H9 (cell line): ENCODE data around the gene CABLES1. TPM values are rescaled to one million over a fixed set of nuclear protein-coding genes. Genes with fewer than 3 reads are reported as not detected.

Source experiments
- DNase-seq: peaks from one replicate; pipeline ENCODE4 v3.0.0-alpha.2; 2017
- H2AFZ ChIP-seq: one replicate; pipeline ENCODE4 v1.6.1; 2013; ENCODE audit warnings: mild to moderate bottlenecking, low read length, control low read depth, moderate library complexity
- H2AK5ac ChIP-seq: 2 replicates; pipeline ENCODE4 v1.6.1; 2013; ENCODE audit warnings: low read length, control low read depth, mixed read lengths; ENCODE audit not compliant: insufficient read length
- H2BK120ac ChIP-seq: one replicate; pipeline ENCODE4 v1.6.1; 2013; ENCODE audit warnings: low read depth, mild to moderate bottlenecking, low read length, control low read depth, inconsistent platforms; ENCODE audit not compliant: poor library complexity, severe bottlenecking
- H2BK12ac ChIP-seq: 2 replicates; pipeline ENCODE4 v1.6.1; 2013; ENCODE audit warnings: low read length, control low read depth, mixed read lengths, low read depth; ENCODE audit not compliant: insufficient read length
- H2BK15ac ChIP-seq: 2 replicates; pipeline ENCODE4 v1.6.1; 2013; ENCODE audit warnings: low read depth, low read length, control low read depth
- H2BK20ac ChIP-seq: one replicate; pipeline ENCODE4 v1.6.1; 2013; ENCODE audit warnings: low read depth, mild to moderate bottlenecking, low read length, control low read depth, inconsistent platforms; ENCODE audit not compliant: poor library complexity, severe bottlenecking
- H2BK5ac ChIP-seq: 2 replicates; pipeline ENCODE4 v1.6.1; 2013; ENCODE audit warnings: low read length, control low read depth, mixed read lengths; ENCODE audit not compliant: insufficient read length
- H3K14ac ChIP-seq: 2 replicates; pipeline ENCODE4 v1.6.1; 2013; ENCODE audit warnings: low read length, control low read depth; ENCODE audit not compliant: insufficient read depth
- H3K18ac ChIP-seq: 2 replicates; pipeline ENCODE4 v1.6.1; 2013; ENCODE audit warnings: low read depth, mild to moderate bottlenecking, mixed read lengths, low read length, control low read depth; ENCODE audit not compliant: insufficient read length
- H3K23ac ChIP-seq: 2 replicates; pipeline ENCODE4 v1.6.1; 2013; ENCODE audit warnings: low read length, control low read depth, mixed read lengths, low read depth; ENCODE audit not compliant: insufficient read length
- H3K23me2 ChIP-seq: 2 replicates; pipeline ENCODE4 v1.6.1; 2013; ENCODE audit warnings: low read depth, mild to moderate bottlenecking, mixed read lengths, low read length, control low read depth; ENCODE audit not compliant: insufficient read length, poor library complexity, severe bottlenecking
- H3K27ac ChIP-seq: 2 replicates; pipeline ENCODE4 v1.5.1; 2013; ENCODE audit warnings: low read length, control low read depth, mixed read lengths, low read depth; ENCODE audit not compliant: insufficient read length
- H3K27me3 ChIP-seq: 2 replicates; pipeline ENCODE4 v1.6.1; 2013; ENCODE audit warnings: low read length, control low read depth, inconsistent platforms; ENCODE audit not compliant: insufficient read depth
- H3K4ac ChIP-seq: 2 replicates; pipeline ENCODE4 v1.6.1; 2013; ENCODE audit warnings: low read depth, mild to moderate bottlenecking, control low read depth, inconsistent platforms, low read length, moderate library complexity
- H3K4me1 ChIP-seq: 2 replicates; pipeline ENCODE4 v1.6.1; 2013; ENCODE audit warnings: low read length, control low read depth, inconsistent platforms; ENCODE audit not compliant: insufficient read depth
- H3K4me2 ChIP-seq: 2 replicates; pipeline ENCODE4 v1.6.1; 2013; ENCODE audit warnings: low read length, control low read depth, mixed read lengths; ENCODE audit not compliant: insufficient read length, insufficient read depth
- H3K56ac ChIP-seq: 2 replicates; pipeline ENCODE4 v1.6.1; 2013; ENCODE audit warnings: low read depth, mild to moderate bottlenecking, mixed read lengths, low read length, control low read depth; ENCODE audit not compliant: insufficient read length
- H3K79me1 ChIP-seq: 2 replicates; pipeline ENCODE4 v1.6.1; 2013; ENCODE audit warnings: low read depth, mild to moderate bottlenecking, moderate library complexity, low read length, control low read depth, inconsistent platforms; ENCODE audit not compliant: insufficient read depth, poor library complexity, severe bottlenecking
- H3K79me2 ChIP-seq: 2 replicates; pipeline ENCODE4 v1.6.1; 2013; ENCODE audit warnings: low read length, control low read depth, inconsistent platforms; ENCODE audit not compliant: insufficient read depth
- H3K9ac ChIP-seq: 2 replicates; pipeline ENCODE4 v1.6.1; 2013; ENCODE audit warnings: low read length, control low read depth, mixed read lengths; ENCODE audit not compliant: insufficient read length; ENCODE audit errors: extremely low read depth
- H3K9me3 ChIP-seq: one replicate; pipeline ENCODE4 v1.6.1; 2013; ENCODE audit warnings: low read depth, low read length, inconsistent platforms; ENCODE audit not compliant: control insufficient read depth
- H3T11ph ChIP-seq: one replicate; pipeline ENCODE4 v1.6.1; 2013; ENCODE audit warnings: mild to moderate bottlenecking, low read length, control low read depth, inconsistent platforms
- H4K20me1 ChIP-seq: one replicate; pipeline ENCODE4 v1.6.1; 2013; ENCODE audit not compliant: control insufficient read depth, insufficient read length, insufficient read depth
- H4K5ac ChIP-seq: 2 replicates; pipeline ENCODE4 v1.6.1; 2013; ENCODE audit warnings: low read depth, mild to moderate bottlenecking, mixed read lengths, low read length, control low read depth; ENCODE audit not compliant: insufficient read length
- H4K8ac ChIP-seq: replicated peaks from 2 replicates; pipeline ENCODE4 v1.6.1; 2013; ENCODE audit warnings: low read length, control low read depth, mixed read lengths, low read depth; ENCODE audit not compliant: insufficient read length
- H4K91ac ChIP-seq: 2 replicates; pipeline ENCODE4 v1.6.1; 2013; ENCODE audit warnings: low read depth, mild to moderate bottlenecking, moderate library complexity, mixed read lengths, low read length, control low read depth; ENCODE audit not compliant: insufficient read length
- H3K27ac Mint-ChIP-seq, 3 experiments: 2 replicates in 2 of 3; 3 replicates in 1 of 3; pipeline ENCODE4 v1.8.0; 2020 to 2021; ENCODE audit warnings: mixed read lengths in 3 of 3, mild to moderate bottlenecking in 1 of 3, moderate library complexity in 1 of 3
- H3K27me3 Mint-ChIP-seq: 2 replicates; pipeline ENCODE4 v1.8.0; 2021; ENCODE audit warnings: low read depth, mild to moderate bottlenecking, moderate library complexity, mixed read lengths
- H3K36me3 Mint-ChIP-seq, 3 experiments: 2 replicates in 2 of 3; 3 replicates in 1 of 3; pipeline ENCODE4 v1.8.0; 2020 to 2021; ENCODE audit warnings: low read depth in 3 of 3, mixed read lengths in 3 of 3; ENCODE audit not compliant: insufficient read depth in 1 of 3
- H3K4me1 Mint-ChIP-seq, 2 experiments: 2 replicates each; pipeline ENCODE4 v1.8.0; 2020; ENCODE audit warnings: mixed read lengths in 2 of 2
- H3K4me3 Mint-ChIP-seq, 2 experiments: 2 replicates in 1 of 2; 3 replicates in 1 of 2; pipeline ENCODE4 v1.8.0; 2020 to 2021; ENCODE audit warnings: mild to moderate bottlenecking in 2 of 2, mixed read lengths in 2 of 2, moderate library complexity in 1 of 2
- H3K9me3 Mint-ChIP-seq, 2 experiments: 2 replicates in 1 of 2; 3 replicates in 1 of 2; pipeline ENCODE4 v1.8.0; 2020; ENCODE audit warnings: mild to moderate bottlenecking in 2 of 2, mixed read lengths in 2 of 2, moderate library complexity in 1 of 2
- CTCF ChIP-seq: fragments of 200-600 bp; sonication (generic); conservative IDR thresholded peaks from 3 replicates; pipeline ENCODE4 v1.8.0; 2021; ENCODE audit warnings: antibody characterized with exemption, mild to moderate bottlenecking
- WGBS: extraction: QIAGEN DNeasy Blood & Tissue Kit; methylation state at CpG from one replicate; pipeline ENCODE4 v1.1.7; 2013; ENCODE audit warnings: missing lambda C conversion rate, low lambda C conversion rate, mixed read lengths; ENCODE audit not compliant: insufficient read length; ENCODE audit errors: extremely low coverage; 5-methylcytosine and 5-hydroxymethylcytosine counted together
- total RNA-seq: library from RNA; stranded (reverse); gene quantifications from 2 replicates; pipeline ENCODE4 v1.2.1, GENCODE V29; 2021

CABLES1 gene
- total RNA-seq, 1 experiment from 2014 or later: 27.1 TPM

DNA sequence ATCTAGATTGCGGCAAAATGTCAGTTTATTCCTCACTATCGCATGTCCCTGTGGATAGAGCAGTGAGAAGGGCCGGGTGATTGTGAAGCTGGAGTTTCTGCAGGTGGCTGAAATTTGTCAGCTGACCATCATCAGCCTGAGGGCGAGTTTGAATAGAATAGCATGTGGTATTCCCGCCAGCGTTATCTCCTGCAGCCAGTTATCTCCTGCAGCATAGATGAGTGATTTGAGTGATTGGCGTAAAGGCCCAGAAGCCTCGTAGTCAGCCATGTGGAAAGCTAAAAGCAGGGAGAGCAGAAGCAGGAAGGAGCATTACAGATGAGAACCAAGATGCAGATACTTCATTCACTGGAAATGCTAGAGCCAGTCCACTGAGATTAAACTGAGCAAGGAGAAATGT lies 65.5 kb downstream of the CABLES1 start:
- H2BK15ac ChIP-seq: no peak overlapping the region
- H3K36me3 Mint-ChIP-seq: peaks cover 44 to 67% (median 53%) of the 10 kb centered on the region in 3 experiments

More for the DNA sequence above, 65.5 kb downstream of the CABLES1 start:
- H3K56ac ChIP-seq: no peak overlapping the region
- Mint-ChIP-seq H3K4me1 (peaks cover 15 to 24% of the 10 kb centered on the region in 2 experiments), H3K27ac (no peak overlapping the region), H3K27me3 (no peaks in the 10 kb centered on the region), H3K9me3 (no peaks in the 10 kb centered on the region; a peak in 1 of 5 replicates), H3K4me3 (no peak overlapping the region)
- no peak overlapping the region for H3K14ac ChIP-seq
- no peaks in the 10 kb centered on the region for H3K79me2 ChIP-seq
- no peak overlapping the region for H3K9ac ChIP-seq
- no peak overlapping the region for H2BK120ac ChIP-seq
- WGBS: no CpG with 5 or more reads among the region's 8 CpGs
- TF ChIP-seq CTCF: no peak
- H4K91ac ChIP-seq: no peak overlapping the region
- no peak overlapping the region for H4K8ac ChIP-seq
- H3K23me2 ChIP-seq: no peaks in the 10 kb centered on the region
- no peaks in the 10 kb centered on the region for H3K9me3 ChIP-seq
- no peak overlapping the region for H3T11ph ChIP-seq
- no peak overlapping the region for H2AFZ ChIP-seq
- H3K4me1 ChIP-seq: 0 out of 2 replicates have a peak, but pooled peaks cover 4% of the 10 kb centered on the region
- no peak for DNase-seq
- H2AK5ac ChIP-seq: no peak overlapping the region
- H3K23ac ChIP-seq: no peak overlapping the region
- no peak overlapping the region for H3K4me2 ChIP-seq
- H3K4ac ChIP-seq: no peak overlapping the region
- H3K18ac ChIP-seq: no peak overlapping the region
- H3K79me1 ChIP-seq: no peaks in the 10 kb centered on the region
- no peak overlapping the region for H2BK20ac ChIP-seq
- no peak overlapping the region for H4K5ac ChIP-seq
- H3K27ac ChIP-seq: no peak overlapping the region
- no peak overlapping the region for H2BK12ac ChIP-seq
- H4K20me1 ChIP-seq: no peaks in the 10 kb centered on the region
- H3K27me3 ChIP-seq: no peaks in the 10 kb centered on the region
- no peak overlapping the region for H2BK5ac ChIP-seq
